ENCODE data around the gene TPSD1. TPM values are rescaled to one million over a fixed set of nuclear protein-coding genes. Genes with fewer than 3 reads are reported as not detected.
A peak's percentile ranks its signal among the peaks of the same experiment; 100 is the strongest.
"Not testable (repeated sequence)": the region's sequence is repeated elsewhere in the genome, so short reads cannot be mapped to it uniquely, and the experiment has no call there.

Gene TPSD1
- total RNA-seq, 3 donors from 2014 or later: 0.38 TPM; not detected in 2

DNA sequence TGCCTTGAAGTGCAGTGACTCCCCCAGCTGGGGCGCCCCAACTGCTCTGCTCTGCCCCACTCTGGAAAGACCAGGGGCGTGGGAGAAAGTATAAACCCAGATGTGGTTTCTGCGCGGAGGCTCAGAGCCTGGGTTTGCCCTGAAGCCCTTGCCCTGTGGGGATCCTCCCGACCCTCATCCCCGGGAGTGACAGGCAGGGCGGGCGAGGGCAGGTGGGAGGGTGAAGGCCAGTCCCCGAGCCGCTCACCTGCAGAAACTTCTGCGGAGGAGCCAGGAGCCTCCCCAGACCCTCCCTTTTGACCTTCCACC, 3.8 kb downstream of the TPSD1 start:
- Mint-ChIP-seq H3K4me1 (ENCODE audit: low read depth) (peaks cover 5% of the 10 kb centered on the region), H3K4me3 (no peak overlapping the region), H3K36me3 (ENCODE audit: insufficient read depth) (no peaks in the 10 kb centered on the region), H3K27me3 (ENCODE audit: low read depth) (peaks cover 32% of the 10 kb centered on the region), H3K9me3 (no peaks in the 10 kb centered on the region)
- ATAC-seq (no peak), DNase-seq (no peak)

DNA sequence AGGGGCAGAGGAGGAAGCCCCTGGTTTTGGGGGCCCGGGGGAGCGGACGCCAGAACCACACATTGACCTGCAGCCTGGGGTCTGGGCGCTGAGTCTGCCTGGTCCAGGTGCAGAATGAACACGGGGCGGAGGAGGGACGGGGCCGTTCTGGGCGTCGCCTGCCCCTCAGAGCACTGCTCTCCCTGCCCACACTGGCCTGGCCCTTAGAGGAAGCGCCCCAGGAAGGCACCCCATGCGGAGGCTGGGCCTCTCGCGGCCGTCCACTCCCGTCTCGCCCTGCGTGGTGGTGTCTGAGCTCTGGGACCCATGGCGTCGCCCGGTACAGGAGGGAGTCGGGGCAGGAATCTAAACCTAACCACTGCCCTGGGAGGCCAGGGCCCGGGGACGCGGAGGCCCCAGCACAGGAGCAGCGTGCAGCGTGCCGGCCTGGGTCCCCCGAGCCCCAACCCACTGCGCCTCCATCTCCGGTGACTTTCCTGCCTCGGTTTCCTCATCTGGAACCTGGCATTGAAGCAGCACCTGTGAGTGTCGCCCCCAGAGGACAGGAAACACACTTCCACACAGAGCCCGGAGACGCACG, 4.3 kb downstream of the TPSD1 start:
- Mint-ChIP-seq H3K9me3 (no peaks in the 10 kb centered on the region), H3K4me3 (no peak overlapping the region), H3K36me3 (ENCODE audit: insufficient read depth) (no peaks in the 10 kb centered on the region), H3K27me3 (ENCODE audit: low read depth) (peaks cover 32% of the 10 kb centered on the region), H3K4me1 (ENCODE audit: low read depth) (peaks cover 5% of the 10 kb centered on the region)
- no peak for DNase-seq
- ATAC-seq: no peak

GRCh38 chr16:1261131-1261892, 5.4 kb downstream of the TPSD1 start:
- ATAC-seq (peak in 1 of 2 donors; percentile 20), DNase-seq (no peak)
- peaks cover 32% of the 10 kb centered on the region for H3K27me3 Mint-ChIP-seq (ENCODE audit: low read depth)
- no peaks in the 10 kb centered on the region for H3K36me3 Mint-ChIP-seq (ENCODE audit: insufficient read depth)
- no peaks in the 10 kb centered on the region for H3K9me3 Mint-ChIP-seq
- H3K4me3 Mint-ChIP-seq: no peak overlapping the region
- H3K4me1 Mint-ChIP-seq (ENCODE audit: low read depth): peaks cover 5% of the 10 kb centered on the region

DNA sequence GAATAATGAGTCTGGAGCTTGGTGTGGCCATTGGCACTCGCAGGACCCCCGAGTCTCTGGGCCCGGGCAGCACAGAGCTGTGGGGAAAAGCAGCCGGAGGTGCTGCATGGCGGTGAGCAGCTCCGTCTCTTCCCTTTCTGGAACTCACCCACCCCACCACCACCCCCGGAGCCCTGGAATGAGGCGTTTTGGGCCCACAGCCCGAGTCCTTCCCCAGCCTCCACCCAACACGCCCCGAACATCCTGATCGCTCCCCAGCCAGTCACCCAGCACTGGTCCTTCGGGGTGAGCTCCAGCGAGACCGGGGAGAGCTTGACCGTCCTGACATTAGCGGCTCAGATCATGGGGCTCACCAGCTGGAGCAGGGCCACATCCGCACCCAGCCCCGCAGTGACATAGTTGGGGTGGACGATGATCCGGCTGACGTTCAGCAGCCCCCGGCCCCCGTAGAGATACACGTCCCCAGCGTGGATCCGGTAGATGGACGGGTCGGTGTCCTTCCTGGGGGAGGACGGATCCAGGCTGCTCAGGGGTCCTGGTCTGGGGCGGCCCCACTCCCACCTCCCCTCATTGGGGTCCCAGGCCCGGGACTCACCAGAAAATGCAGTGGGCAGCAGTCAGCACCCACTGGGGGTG, 6.5 kb downstream of the TPSD1 start:
- H3K36me3 Mint-ChIP-seq (ENCODE audit: insufficient read depth): no peaks in the 10 kb centered on the region
- H3K9me3 Mint-ChIP-seq: no peaks in the 10 kb centered on the region
- H3K4me3 Mint-ChIP-seq: no peak overlapping the region
- peaks cover 5% of the 10 kb centered on the region for H3K4me1 Mint-ChIP-seq (ENCODE audit: low read depth)
- DNase-seq (no peak), ATAC-seq (no peak)
- H3K27me3 Mint-ChIP-seq (ENCODE audit: low read depth): peaks cover 24% of the 10 kb centered on the region

- Mint-ChIP-seq H3K4me3 (no peak overlapping the region), H3K36me3 (ENCODE audit: insufficient read depth) (no peaks in the 10 kb centered on the region), H3K9me3 (no peaks in the 10 kb centered on the region), H3K4me1 (ENCODE audit: low read depth) (peaks cover 5% of the 10 kb centered on the region), H3K27me3 (ENCODE audit: low read depth) (peaks cover 22% of the 10 kb centered on the region)
- no peak for ATAC-seq
- DNase-seq: no peak
Measured at GRCh38 chr16:1262846-1263221, 7.0 kb downstream of the TPSD1 start.

DNA sequence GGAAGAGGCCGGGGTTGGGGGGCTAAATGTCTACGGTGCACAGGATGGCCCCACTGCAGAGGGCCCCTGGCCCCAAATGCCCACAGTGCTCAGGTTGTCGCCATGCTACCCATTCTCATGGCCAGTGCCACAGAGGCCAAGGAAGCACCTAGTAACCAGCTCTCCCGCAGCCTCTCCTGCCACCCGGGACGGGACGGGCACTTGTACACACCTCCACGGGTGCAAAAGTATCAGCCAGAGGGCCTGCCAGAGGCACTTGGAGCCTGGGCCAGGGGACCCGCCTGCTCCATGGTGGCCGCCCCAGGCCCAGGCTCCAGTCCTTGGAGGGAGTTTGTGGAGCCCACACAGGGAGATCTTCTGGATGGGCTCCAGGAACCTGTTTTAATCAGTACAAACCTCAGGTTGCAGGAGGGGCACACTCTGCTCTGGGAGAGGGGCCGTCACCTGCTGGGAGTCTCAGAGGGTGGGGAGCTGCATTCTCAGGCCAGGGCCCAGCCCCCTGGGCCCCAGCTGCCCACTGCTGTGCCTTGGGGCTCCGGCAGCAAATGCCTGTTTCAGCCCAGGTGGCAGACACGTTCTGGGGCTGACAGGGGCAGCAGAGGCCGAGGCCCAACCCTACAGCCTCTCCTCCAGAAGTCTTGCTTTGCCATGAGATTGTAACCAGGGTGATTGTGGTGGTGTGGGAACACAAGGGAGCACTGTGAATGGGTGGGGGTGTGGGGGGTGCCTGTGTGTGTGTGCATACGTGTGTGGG, 7.9 kb downstream of the TPSD1 start:
- no peak for ATAC-seq
- no peak for DNase-seq
- H3K27me3 Mint-ChIP-seq (ENCODE audit: low read depth): peaks cover 17% of the 10 kb centered on the region
- H3K4me1 Mint-ChIP-seq (ENCODE audit: low read depth): peaks cover 5% of the 10 kb centered on the region
- no peaks in the 10 kb centered on the region for H3K36me3 Mint-ChIP-seq (ENCODE audit: insufficient read depth)
- no peaks in the 10 kb centered on the region for H3K9me3 Mint-ChIP-seq
- H3K4me3 Mint-ChIP-seq: no peak overlapping the region

GRCh38 chr16:1264345-1265089, 8.6 kb downstream of the TPSD1 start:
- ATAC-seq: no peak
- Mint-ChIP-seq H3K4me1 (ENCODE audit: low read depth) (no peaks in the 10 kb centered on the region), H3K9me3 (no peaks in the 10 kb centered on the region), H3K4me3 (no peak overlapping the region), H3K36me3 (ENCODE audit: insufficient read depth) (no peaks in the 10 kb centered on the region), H3K27me3 (ENCODE audit: low read depth) (peaks cover 13% of the 10 kb centered on the region)
- DNase-seq: no peak

- DNase-seq (no peak), ATAC-seq (no peak)
- Mint-ChIP-seq H3K36me3 (ENCODE audit: insufficient read depth) (no peaks in the 10 kb centered on the region), H3K27me3 (ENCODE audit: low read depth) (peaks cover 14% of the 10 kb centered on the region), H3K9me3 (no peaks in the 10 kb centered on the region), H3K4me1 (ENCODE audit: low read depth) (no peaks in the 10 kb centered on the region), H3K4me3 (no peak overlapping the region)
Measured at GRCh38 chr16:1265090-1265630, 9.3 kb downstream of the TPSD1 start.

GRCh38 chr16:1265826-1266225, 10.0 kb downstream of the TPSD1 start:
- Mint-ChIP-seq H3K9me3 (no peaks in the 10 kb centered on the region), H3K4me1 (ENCODE audit: low read depth) (no peaks in the 10 kb centered on the region), H3K27me3 (ENCODE audit: low read depth) (peaks cover 16% of the 10 kb centered on the region), H3K4me3 (no peak overlapping the region), H3K36me3 (ENCODE audit: insufficient read depth) (no peaks in the 10 kb centered on the region)
- DNase-seq: no peak
- ATAC-seq: no peak

DNA sequence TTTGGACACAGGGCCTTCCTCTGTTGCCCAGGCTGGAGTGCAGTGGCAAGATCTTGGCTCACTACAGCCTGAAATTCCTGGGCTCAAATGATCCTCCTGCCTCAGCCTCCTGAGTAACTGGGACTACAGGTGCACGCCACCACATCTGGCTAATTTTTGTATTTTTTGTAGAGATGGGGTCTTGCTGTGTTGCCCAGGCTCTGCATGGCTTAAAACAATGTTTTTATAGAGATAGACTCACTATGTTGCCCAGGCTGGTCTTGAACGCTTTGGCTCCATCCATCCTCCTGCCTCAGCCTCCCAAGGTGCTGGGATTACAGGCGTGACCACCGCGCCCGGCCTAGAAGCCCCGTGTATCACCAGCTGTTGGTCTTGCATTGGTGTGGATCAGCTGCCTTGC, 13.5 kb downstream of the TPSD1 start:
- not testable (repeated sequence) for H3K9me3 Mint-ChIP-seq; DNase-seq; H3K4me3 Mint-ChIP-seq; H3K36me3 Mint-ChIP-seq (ENCODE audit: insufficient read depth); ATAC-seq; H3K4me1 Mint-ChIP-seq (ENCODE audit: low read depth)
- H3K27me3 Mint-ChIP-seq (ENCODE audit: low read depth): peaks cover 14% of the 10 kb centered on the region

- peaks cover 21% of the 10 kb centered on the region for H3K27me3 Mint-ChIP-seq (ENCODE audit: low read depth)
- no peaks in the 10 kb centered on the region for H3K9me3 Mint-ChIP-seq
- peaks cover 1% of the 10 kb centered on the region for H3K4me1 Mint-ChIP-seq (ENCODE audit: low read depth)
- no peak overlapping the region for H3K4me3 Mint-ChIP-seq
- ATAC-seq: no peak
- no peaks in the 10 kb centered on the region for H3K36me3 Mint-ChIP-seq (ENCODE audit: insufficient read depth)
- DNase-seq: no peak
Measured at GRCh38 chr16:1271380-1271723, 15.5 kb downstream of the TPSD1 start.

- H3K4me1 Mint-ChIP-seq (ENCODE audit: low read depth); H3K9me3 Mint-ChIP-seq; H3K36me3 Mint-ChIP-seq (ENCODE audit: insufficient read depth); DNase-seq; ATAC-seq; H3K4me3 Mint-ChIP-seq: not testable (repeated sequence)
- peaks cover 21% of the 10 kb centered on the region for H3K27me3 Mint-ChIP-seq (ENCODE audit: low read depth)
Measured at GRCh38 chr16:1271724-1272413, 16.0 kb downstream of the TPSD1 start.

GRCh38 chr16:1272453-1273198, 16.8 kb downstream of the TPSD1 start:
- Mint-ChIP-seq H3K27me3 (ENCODE audit: low read depth) (peaks cover 24% of the 10 kb centered on the region), H3K4me1 (ENCODE audit: low read depth) (peaks cover 1% of the 10 kb centered on the region), H3K9me3 (no peaks in the 10 kb centered on the region), H3K36me3 (ENCODE audit: insufficient read depth) (no peaks in the 10 kb centered on the region), H3K4me3 (no peak overlapping the region)
- ATAC-seq: no peak
- no peak for DNase-seq

Data from activated T-cell treated with anti-CD3 and anti-CD28 coated beads, Interleukin-2, amount 50 U/mL, for 4 hours (primary cell).